H1 (cell line): ENCODE measurements around the gene ZFYVE1. TPM values are rescaled to one million over a fixed set of nuclear protein-coding genes. Genes with fewer than 3 reads are reported as not detected.

Experiments used
- CTCF ChIA-PET: fragments of 300-600 bp; sonication (Branson Sonifier 250); formaldehyde crosslinking; loops from one replicate; lab custom pipeline; 2021; ENCODE audit not compliant: partially characterized antibody; lab: Charles Lee
- POLR2A ChIA-PET: fragments of 300-600 bp; sonication (Branson Sonifier 250); formaldehyde crosslinking; loops from one replicate; lab custom pipeline; 2021; ENCODE audit warnings: inconsistent platforms; ENCODE audit not compliant: partially characterized antibody; lab: Charles Lee
- DNase-seq, 2 experiments: peaks; one replicate each; pipeline versions ENCODE4 v3.0.0 to v3.0.0-alpha.2; 2010 to 2022; ENCODE audit warnings: low spot score in 2 of 2, low read depth in 1 of 2, mixed read lengths in 1 of 2
- FAIRE-seq: peaks from 2 replicates; lab custom pipeline; 2011; peaks lifted over from hg19 to GRCh38; lab: Jason Lieb, UNC
- H2AFZ ChIP-seq: 2 replicates; pipeline ENCODE4 v1.8.1; 2012; ENCODE audit warnings: low read length, inconsistent platforms
- H2AK5ac ChIP-seq: 2 replicates; pipeline ENCODE4 v1.6.1; 2013; ENCODE audit warnings: low read depth, low read length
- H2BK120ac ChIP-seq: replicated peaks from 2 replicates; pipeline ENCODE3; 2013; ENCODE audit warnings: low read depth, low read length, inconsistent platforms
- H2BK12ac ChIP-seq: 2 replicates; pipeline ENCODE4 v1.6.1; 2013; ENCODE audit warnings: low read depth, low read length
- H2BK15ac ChIP-seq: 2 replicates; pipeline ENCODE4 v1.6.1; 2013; ENCODE audit warnings: low read length
- H2BK20ac ChIP-seq: 2 replicates; pipeline ENCODE4 v1.6.1; 2013; ENCODE audit warnings: low read length
- H2BK5ac ChIP-seq: 2 replicates; pipeline ENCODE4 v1.6.1; 2013; ENCODE audit warnings: low read depth, low read length
- H3K14ac ChIP-seq: 2 replicates; pipeline ENCODE4 v1.6.1; 2013; ENCODE audit warnings: inconsistent platforms; ENCODE audit not compliant: insufficient read length
- H3K18ac ChIP-seq: 2 replicates; pipeline ENCODE4 v1.6.1; 2013; ENCODE audit warnings: low read length; ENCODE audit errors: extremely low read depth
- H3K23ac ChIP-seq: 2 replicates; pipeline ENCODE4 v1.6.1; 2013; ENCODE audit warnings: inconsistent platforms; ENCODE audit not compliant: insufficient read length
- H3K23me2 ChIP-seq: 2 replicates; pipeline ENCODE4 v1.6.1; 2013; ENCODE audit warnings: low read depth, low read length
- H3K27ac ChIP-seq: 2 replicates; pipeline ENCODE4 v1.6.1; 2011; ENCODE audit warnings: low read depth, low read length, inconsistent platforms
- H3K27me3 ChIP-seq, 4 experiments: replicated peaks in 1 of 4; 1 replicate in 1 of 4; 2 replicates in 3 of 4; pipeline versions ENCODE4 v1.6.1 to v1.8.1; 2011 to 2013; ENCODE audit warnings: low read length in 3 of 4, mild to moderate bottlenecking in 3 of 4, inconsistent platforms in 2 of 4, mixed read lengths in 2 of 4, moderate library complexity in 1 of 4; ENCODE audit not compliant: control insufficient read depth in 3 of 4, insufficient read depth in 3 of 4; ENCODE audit errors: extremely low read depth in 1 of 4
- H3K36me3 ChIP-seq, 4 experiments: 2 replicates each; pipeline versions ENCODE4 v1.6.1 to v1.8.1; 2011 to 2013; ENCODE audit warnings: mild to moderate bottlenecking in 4 of 4, low read length in 3 of 4, moderate library complexity in 2 of 4, control low read depth in 1 of 4, inconsistent platforms in 1 of 4; ENCODE audit not compliant: insufficient read depth in 4 of 4, control insufficient read depth in 2 of 4
- H3K4ac ChIP-seq: replicated peaks from 2 replicates; pipeline ENCODE3; 2013; ENCODE audit warnings: low read length, low read depth, mixed read lengths, inconsistent platforms; ENCODE audit not compliant: insufficient read length
- H3K4me1 ChIP-seq, 4 experiments: replicated peaks in 1 of 4; 1 replicate in 1 of 4; 2 replicates in 3 of 4; pipeline versions ENCODE4 v1.6.1 to v1.8.1; 2011 to 2013; ENCODE audit warnings: low read length in 3 of 4, inconsistent platforms in 2 of 4, mixed read lengths in 1 of 4; ENCODE audit not compliant: insufficient read depth in 4 of 4, control insufficient read depth in 3 of 4
- H3K4me2 ChIP-seq, 2 experiments: 2 replicates each; pipeline versions ENCODE4 v1.6.1 to v1.8.1; 2011 to 2013; ENCODE audit warnings: low read depth in 2 of 2, low read length in 2 of 2, control low read depth in 1 of 2, inconsistent platforms in 1 of 2, mild to moderate bottlenecking in 1 of 2; ENCODE audit not compliant: insufficient read depth in 1 of 2
- H3K4me3 ChIP-seq, 4 experiments: fragments of 200-600, 300-600 bp in 1 of 4; sonication (generic), shearing (Covaris generic), sonication (Bioruptor Twin) in 1 of 4; 2 replicates each; pipeline versions ENCODE4 v1.5.1 to v1.8.1; 2011 to 2016; ENCODE audit warnings: low read length in 4 of 4, low read depth in 3 of 4, control low read depth in 2 of 4, inconsistent platforms in 2 of 4, mild to moderate bottlenecking in 2 of 4, mixed read lengths in 1 of 4, moderate library complexity in 1 of 4; ENCODE audit not compliant: insufficient read depth in 2 of 4; ENCODE audit errors: extremely low read depth in 1 of 4
- H3K56ac ChIP-seq: replicated peaks from 2 replicates; pipeline ENCODE3; 2013; ENCODE audit warnings: low read depth, mild to moderate bottlenecking, mixed read lengths, low read length, inconsistent platforms; ENCODE audit not compliant: insufficient read length
- H3K79me1 ChIP-seq: 2 replicates; pipeline ENCODE4 v1.6.1; 2013; ENCODE audit warnings: low read depth, low read length, control low read depth
- H3K79me2 ChIP-seq, 2 experiments: 2 replicates each; pipeline versions ENCODE4 v1.6.1 to v1.8.1; 2012 to 2013; ENCODE audit warnings: low read length in 2 of 2, mild to moderate bottlenecking in 2 of 2, inconsistent platforms in 1 of 2; ENCODE audit not compliant: insufficient read depth in 2 of 2, control insufficient read depth in 1 of 2
- H3K9ac ChIP-seq, 4 experiments: replicated peaks in 1 of 4; 1 replicate in 1 of 4; 2 replicates in 3 of 4; pipeline versions ENCODE4 v1.6.1 to v1.8.1; 2011 to 2013; ENCODE audit warnings: low read depth in 3 of 4, low read length in 3 of 4, control low read depth in 2 of 4, mild to moderate bottlenecking in 2 of 4, moderate library complexity in 2 of 4, inconsistent platforms in 1 of 4; ENCODE audit errors: extremely low read depth in 1 of 4
- H3K9me3 ChIP-seq, 2 experiments: 2 replicates each; pipeline versions ENCODE4 v1.6.1 to v1.8.1; 2012 to 2013; ENCODE audit warnings: mild to moderate bottlenecking in 2 of 2, moderate library complexity in 2 of 2, control low read depth in 1 of 2, inconsistent platforms in 1 of 2, low read depth in 1 of 2, low read length in 1 of 2, mixed read lengths in 1 of 2; ENCODE audit not compliant: insufficient read depth in 2 of 2
- H4K20me1 ChIP-seq, 2 experiments: replicated peaks in 1 of 2; 2 replicates each; pipeline versions ENCODE3 to v1.8.1; 2011 to 2013; ENCODE audit warnings: inconsistent platforms in 2 of 2, low read length in 2 of 2, mild to moderate bottlenecking in 1 of 2; ENCODE audit not compliant: insufficient read depth in 2 of 2, control insufficient read depth in 1 of 2
- H4K5ac ChIP-seq: 2 replicates; pipeline ENCODE4 v1.6.1; 2013; ENCODE audit warnings: low read length, low read depth, mixed read lengths, inconsistent platforms; ENCODE audit not compliant: insufficient read length
- H4K8ac ChIP-seq: 2 replicates; pipeline ENCODE4 v1.8.0; 2013; ENCODE audit warnings: mild to moderate bottlenecking, moderate library complexity, low read length, inconsistent platforms; ENCODE audit not compliant: insufficient read depth; ENCODE audit errors: extremely low read depth
- H4K91ac ChIP-seq: replicated peaks from 2 replicates; pipeline ENCODE3; 2013; ENCODE audit warnings: low read length, mixed read lengths, inconsistent platforms; ENCODE audit not compliant: insufficient read length
- ATF2 ChIP-seq: IDR thresholded peaks from 2 replicates; pipeline ENCODE4 v1.6.1; 2012; ENCODE audit warnings: low read length, inconsistent platforms
- CHD1 ChIP-seq: IDR thresholded peaks from 2 replicates; pipeline ENCODE4 v1.6.1; 2012; ENCODE audit warnings: low read depth, low read length, improper control_type of control experiment
- FOSL1 ChIP-seq: IDR thresholded peaks from 2 replicates; pipeline ENCODE4 v1.6.1; 2011; ENCODE audit warnings: mild to moderate bottlenecking, low read depth, low read length, moderate library complexity; ENCODE audit not compliant: insufficient read depth
- KDM1A ChIP-seq: fragments of 200-600, 300-600 bp; sonication (generic); IDR thresholded peaks from 2 replicates; pipeline ENCODE4 v1.7.1; 2016; ENCODE audit warnings: mild to moderate bottlenecking, low read length, borderline replicate concordance
- KDM4A ChIP-seq: IDR thresholded peaks from one replicate; pipeline ENCODE4 v1.7.1; 2012; ENCODE audit warnings: low read depth, mild to moderate bottlenecking, moderate library complexity, low read length, inconsistent platforms; ENCODE audit not compliant: severe bottlenecking
- KDM5A ChIP-seq: fragments of 200-600 bp; IDR thresholded peaks from 2 replicates; pipeline ENCODE4 v1.7.1; 2012; ENCODE audit warnings: mild to moderate bottlenecking, low read length, inconsistent platforms, mixed read lengths
- NRF1 ChIP-seq: IDR thresholded peaks from 2 replicates; pipeline ENCODE4 v1.6.1; 2011; ENCODE audit warnings: mild to moderate bottlenecking, low read depth, low read length, improper control_type of control experiment
- RXRA ChIP-seq: IDR thresholded peaks from 2 replicates; pipeline ENCODE4 v1.6.1; 2011; ENCODE audit warnings: low read depth, mild to moderate bottlenecking, low read length, moderate library complexity; ENCODE audit not compliant: insufficient read depth
- SP1 ChIP-seq: IDR thresholded peaks from 2 replicates; pipeline ENCODE4 v1.6.1; 2011; ENCODE audit warnings: low read depth, low read length
- YY1 ChIP-seq: IDR thresholded peaks from 2 replicates; pipeline ENCODE4 v1.6.1; 2011; ENCODE audit warnings: low read depth, mild to moderate bottlenecking, low read length
- WGBS, 2 experiments: shearing (Covaris generic) in 1 of 2; methylation state at CpG; one replicate each; pipeline versions ENCODE4 v1.1.6 to v1.1.7; 2013 to 2015; ENCODE audit warnings: low lambda C conversion rate in 2 of 2, mixed read lengths in 2 of 2, inconsistent platforms in 1 of 2, low coverage in 1 of 2, missing lambda C conversion rate in 1 of 2; ENCODE audit not compliant: insufficient replicate concordance in 2 of 2, insufficient coverage in 1 of 2, insufficient read length in 1 of 2; ENCODE audit errors: extremely low coverage in 1 of 2, missing lambda C conversion rate in 1 of 2; 5-methylcytosine and 5-hydroxymethylcytosine counted together
- polyA plus RNA-seq, 7 experiments: library from polyadenylated mRNA; depleted of rRNA in 3 of 7; stranded (reverse) in 5 of 7; unstranded in 2 of 7; fragments of >200 nt in 5 of 7; fragments of 200-250 nt in 2 of 7; gene quantifications; 1 replicate in 5 of 7; 2 replicates in 1 of 7; 4 replicates in 1 of 7; pipeline versions ENCODE4 v1.2.1 to v1.2.3, GENCODE V29; 2011 to 2013; ENCODE audit warnings: missing spikeins in 2 of 7, mixed read lengths in 2 of 7
- total RNA-seq: library from RNA; stranded (reverse); fragmentation: NEBNext Ultra II Directional; extraction: Animal tissue kit (Norgen Biotek cat#: 25700); gene quantifications from 2 replicates; pipeline ENCODE4 v1.2.1, GENCODE V29; 2021
- TF ChIP-seq, protein P1 (sequence below): IDR thresholded peaks from 2 replicates; pipeline ENCODE4 v1.6.1; 2011; ENCODE audit warnings: low read length, improper control_type of control experiment

ZFYVE1 gene
- total and polyA plus RNA-seq, 2 of the 8 experiments (the other 6 are each of a cell fraction or from before 2014, with no cell fraction given): 9.8 to 12.5 TPM

DNA sequence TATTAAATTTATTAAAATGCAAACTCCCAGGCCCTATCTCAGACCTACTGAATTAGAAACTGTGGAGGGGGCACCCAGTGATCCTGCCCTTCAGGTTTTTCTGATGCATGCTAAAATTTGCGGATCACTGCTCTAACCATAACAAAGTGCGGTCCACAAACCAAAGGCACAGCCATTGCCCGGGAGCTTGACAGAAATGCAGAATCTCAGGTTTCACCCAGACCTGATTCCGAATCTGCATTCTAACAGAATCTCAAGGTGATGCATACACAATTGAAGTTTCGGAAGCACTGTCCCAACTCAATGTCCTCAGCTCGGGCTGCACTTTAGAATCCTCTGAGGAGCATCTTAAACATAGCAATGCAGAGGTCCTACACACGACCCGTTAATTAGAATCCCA lies 46.0 kb downstream of the ZFYVE1 start:
- ChIA-PET POLR2A (no interaction called here), CTCF (interaction anchor here (0.8 to 1.2 kb wide), 4 partner anchors 13 to 211 kb away, joined by 3 to 4 read pairs (median 3); no protein-coding TSS in a partner anchor)
- Histone ChIP-seq H2AFZ (no peak overlapping the region), H3K27ac (no peak overlapping the region), H3K79me2 (no peaks in the 10 kb centered on the region), H4K5ac (no peak overlapping the region), H3K79me1 (no peaks in the 10 kb centered on the region; the same call in 1 of the 2 replicates), H3K18ac (no peak overlapping the region), H3K36me3 (peaks cover 0 to 16% (median 1%) of the 10 kb centered on the region in 4 experiments; a peak in 3 of 8 replicates), H3K4me3 (no peak overlapping the region), H4K8ac (no peak overlapping the region), H2BK120ac (no peak overlapping the region), H3K27me3 (no peaks in the 10 kb centered on the region), H4K20me1 (peaks cover 0 to 2% of the 10 kb centered on the region in 2 experiments), H2BK15ac (no peak overlapping the region), H3K4ac (no peak overlapping the region), H3K9ac (no peak overlapping the region), H2BK5ac (no peak overlapping the region), H3K23ac (no peak overlapping the region), H3K14ac (no peak overlapping the region), H2BK12ac (no peak overlapping the region), H2BK20ac (no peak overlapping the region), H3K4me1 (peaks cover 2 to 11% (median 3%) of the 10 kb centered on the region in 4 experiments; a peak in 6 of 7 replicates), H3K9me3 (no peaks in the 10 kb centered on the region), H3K56ac (no peak overlapping the region), H2AK5ac (no peak overlapping the region), H3K4me2 (peak overlapping the region in 1 of 2 experiments; percentile 18; a peak in 2 of 4 replicates), H3K23me2 (no peaks in the 10 kb centered on the region), H4K91ac (no peak overlapping the region)
- DNase-seq: no peak
- no peak for FAIRE-seq
- 72% methylated on average over 8 of the region's 8 CpGs; no CpG with 5 or more reads in 1 of the 2 experiments for WGBS, 2 experiments
- TF ChIP-seq SP1: no peak
- no peak for TF ChIP-seq ATF2
- no peak for TF ChIP-seq FOSL1
- no peak for TF ChIP-seq RXRA
- no peak for TF ChIP-seq NRF1
- no peak for TF ChIP-seq YY1
- no peak for TF ChIP-seq CHD1
- no peak for TF ChIP-seq KDM4A
- TF ChIP-seq, protein P1, sequence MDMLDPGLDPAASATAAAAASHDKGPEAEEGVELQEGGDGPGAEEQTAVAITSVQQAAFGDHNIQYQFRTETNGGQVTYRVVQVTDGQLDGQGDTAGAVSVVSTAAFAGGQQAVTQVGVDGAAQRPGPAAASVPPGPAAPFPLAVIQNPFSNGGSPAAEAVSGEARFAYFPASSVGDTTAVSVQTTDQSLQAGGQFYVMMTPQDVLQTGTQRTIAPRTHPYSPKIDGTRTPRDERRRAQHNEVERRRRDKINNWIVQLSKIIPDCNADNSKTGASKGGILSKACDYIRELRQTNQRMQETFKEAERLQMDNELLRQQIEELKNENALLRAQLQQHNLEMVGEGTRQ: no peak
- no peak for TF ChIP-seq KDM5A
- no peak for TF ChIP-seq KDM1A
